Kidney (tissue), 14 donors: ENCODE measurements around the gene ST3GAL4. TPM values are rescaled to one million over a fixed set of nuclear protein-coding genes. Genes with fewer than 3 reads are reported as not detected.

ENCODE experiments used
- DNase-seq, 5 donors: peaks; one replicate each; pipeline ENCODE4 v3.0.0-alpha.2; 2013 to 2020
- FAIRE-seq: peaks from 2 replicates; lab custom pipeline; 2012; peaks lifted over from hg19 to GRCh38; lab: Jason Lieb, UNC
- H3K27ac ChIP-seq, 2 donors: one replicate each; pipeline ENCODE4 v1.7.0; 2013; ENCODE audit warnings: low read depth in 2 of 2, low read length in 2 of 2, inconsistent platforms in 1 of 2
- H3K27me3 ChIP-seq: one replicate; pipeline ENCODE4 v1.7.1; 2013; ENCODE audit warnings: low read length, inconsistent platforms; ENCODE audit not compliant: control insufficient read depth, insufficient read depth
- H3K36me3 ChIP-seq, 3 donors: one replicate each; pipeline versions ENCODE4 v1.7.0 to v1.7.1; 2013; ENCODE audit warnings: low read length in 3 of 3, control low read depth in 1 of 3, inconsistent platforms in 1 of 3; ENCODE audit not compliant: insufficient read depth in 3 of 3, control insufficient read depth in 2 of 3
- H3K4me1 ChIP-seq, 3 donors: one replicate each; pipeline versions ENCODE4 v1.7.0 to v1.7.1; 2013; ENCODE audit warnings: low read length in 3 of 3, inconsistent platforms in 1 of 3, low read depth in 1 of 3; ENCODE audit not compliant: control insufficient read depth in 2 of 3, insufficient read depth in 2 of 3
- H3K4me3 ChIP-seq, 3 donors: one replicate each; pipeline versions ENCODE4 v1.7.0 to v1.8.1; 2013; ENCODE audit warnings: low read length in 3 of 3, control low read depth in 1 of 3, inconsistent platforms in 1 of 3
- H3K9ac ChIP-seq, 3 donors: one replicate each; pipeline versions ENCODE4 v1.7.0 to v1.7.1; 2013; ENCODE audit warnings: low read length in 3 of 3, control low read depth in 1 of 3, inconsistent platforms in 1 of 3
- H3K9me3 ChIP-seq, 3 donors: one replicate each; pipeline versions ENCODE4 v1.7.0 to v1.7.1; 2013; ENCODE audit warnings: low read length in 3 of 3, control low read depth in 1 of 3, inconsistent platforms in 1 of 3; ENCODE audit not compliant: control insufficient read depth in 2 of 3, insufficient read depth in 1 of 3
- intact Hi-C: fragments of 100-400 bp; cut with DNase I; formaldehyde crosslinking; loops from one replicate; pipeline ENCODE4 v1.11.1; 2022
- polyA plus RNA-seq: library from polyadenylated mRNA; stranded (reverse); fragments of 350-450 nt; fragmentation: Illumina TruSeq; extraction: RNeasy Lipid Tissue Mini Kit (QIAGEN cat#74804); gene quantifications from one replicate; pipeline ENCODE4 v1.2.3, GENCODE V29; 2014; ENCODE audit warnings: low read depth, low replicate concordance; ENCODE audit not compliant: insufficient read depth
- total RNA-seq: library from RNA; stranded (reverse); fragmentation: NEBNext Ultra II Directional; extraction: Animal tissue kit (Norgen Biotek cat#: 25700); gene quantifications from one replicate; pipeline ENCODE4 v1.2.1, GENCODE V29; 2021
- TF ChIP-seq, protein P1 (sequence below): IDR thresholded peaks from 3 replicates; pipeline ENCODE4 v1.5.1; 2012; ENCODE audit warnings: mild to moderate bottlenecking, moderate library complexity, borderline replicate concordance; ENCODE audit not compliant: insufficient read depth; ENCODE audit errors: extremely low read depth
- donor health status: control.
- donor health status: control.
- donor health status: control.
- donor health status: control.
- donor health status: control.
- donor health status: DM: yes; HTN: yes; CAD: no.
- donor health status: Normal renal cell carcinoma (clear cell type).

Gene ST3GAL4
- total and polyA plus RNA-seq, 2 donors from 2014 or later = 27.4 to 72.8 TPM

DNA sequence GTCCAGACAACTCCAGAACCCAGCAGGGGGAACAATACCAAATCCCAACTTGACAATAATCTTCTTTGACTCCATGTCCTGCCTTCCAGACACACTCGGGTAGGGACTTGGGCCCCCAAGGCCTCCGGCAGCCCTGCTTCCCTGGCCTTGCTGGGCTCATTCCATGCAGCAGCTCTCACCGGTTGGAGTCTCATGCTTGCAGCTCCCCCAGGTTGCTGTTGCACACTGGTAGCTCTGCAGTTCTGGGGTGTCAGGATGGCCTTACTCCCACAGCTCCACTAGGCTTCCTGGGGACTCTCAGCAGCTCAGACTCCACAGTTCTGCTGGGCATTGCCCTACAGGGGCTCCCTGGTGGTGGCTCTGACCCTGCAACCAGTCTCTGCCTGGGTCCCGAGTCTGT lies 42.8 kb downstream of the ST3GAL4 start:
- no peak for FAIRE-seq
- no peaks in the 10 kb centered on the region for H3K36me3 ChIP-seq
- H3K9me3 ChIP-seq = no peaks in the 10 kb centered on the region
- H3K4me1 ChIP-seq = no peaks in the 10 kb centered on the region
- no peak overlapping the region for H3K9ac ChIP-seq
- no peak overlapping the region for H3K4me3 ChIP-seq
- intact Hi-C loops = no loop called here
- no peaks in the 10 kb centered on the region for H3K27me3 ChIP-seq
- TF ChIP-seq, protein P1, sequence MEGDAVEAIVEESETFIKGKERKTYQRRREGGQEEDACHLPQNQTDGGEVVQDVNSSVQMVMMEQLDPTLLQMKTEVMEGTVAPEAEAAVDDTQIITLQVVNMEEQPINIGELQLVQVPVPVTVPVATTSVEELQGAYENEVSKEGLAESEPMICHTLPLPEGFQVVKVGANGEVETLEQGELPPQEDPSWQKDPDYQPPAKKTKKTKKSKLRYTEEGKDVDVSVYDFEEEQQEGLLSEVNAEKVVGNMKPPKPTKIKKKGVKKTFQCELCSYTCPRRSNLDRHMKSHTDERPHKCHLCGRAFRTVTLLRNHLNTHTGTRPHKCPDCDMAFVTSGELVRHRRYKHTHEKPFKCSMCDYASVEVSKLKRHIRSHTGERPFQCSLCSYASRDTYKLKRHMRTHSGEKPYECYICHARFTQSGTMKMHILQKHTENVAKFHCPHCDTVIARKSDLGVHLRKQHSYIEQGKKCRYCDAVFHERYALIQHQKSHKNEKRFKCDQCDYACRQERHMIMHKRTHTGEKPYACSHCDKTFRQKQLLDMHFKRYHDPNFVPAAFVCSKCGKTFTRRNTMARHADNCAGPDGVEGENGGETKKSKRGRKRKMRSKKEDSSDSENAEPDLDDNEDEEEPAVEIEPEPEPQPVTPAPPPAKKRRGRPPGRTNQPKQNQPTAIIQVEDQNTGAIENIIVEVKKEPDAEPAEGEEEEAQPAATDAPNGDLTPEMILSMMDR = no peak
- H3K27ac ChIP-seq = no peak overlapping the region
- DNase-seq = no peak

DNA sequence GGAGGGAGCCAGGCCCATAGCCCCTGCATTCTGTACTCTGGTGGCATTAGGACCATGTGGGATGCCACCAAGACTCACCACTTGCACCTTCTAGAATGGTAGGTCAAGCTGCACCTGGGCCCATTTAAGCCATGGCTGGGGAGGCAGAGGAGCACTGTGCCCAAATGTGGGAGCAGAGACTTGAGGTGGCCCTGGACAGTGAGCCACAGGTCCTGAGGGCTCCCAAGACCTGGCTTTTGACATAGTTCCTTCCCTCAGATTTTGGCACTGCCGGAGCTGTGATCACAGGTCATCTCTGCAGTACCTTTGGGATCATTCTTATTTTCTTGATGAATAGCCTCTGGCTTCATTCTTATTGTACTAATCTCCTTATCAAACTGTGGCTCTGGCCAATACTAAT lies 43.2 kb downstream of the ST3GAL4 start:
- no peaks in the 10 kb centered on the region for H3K36me3 ChIP-seq
- no peaks in the 10 kb centered on the region for H3K27me3 ChIP-seq
- no peaks in the 10 kb centered on the region for H3K4me1 ChIP-seq
- H3K27ac ChIP-seq = no peak overlapping the region
- intact Hi-C loops = no loop called here
- no peak overlapping the region for H3K4me3 ChIP-seq
- no peak overlapping the region for H3K9ac ChIP-seq
- H3K9me3 ChIP-seq = no peaks in the 10 kb centered on the region
- FAIRE-seq (no peak), DNase-seq (no peak)
- TF ChIP-seq, protein P1 = no peak

DNA sequence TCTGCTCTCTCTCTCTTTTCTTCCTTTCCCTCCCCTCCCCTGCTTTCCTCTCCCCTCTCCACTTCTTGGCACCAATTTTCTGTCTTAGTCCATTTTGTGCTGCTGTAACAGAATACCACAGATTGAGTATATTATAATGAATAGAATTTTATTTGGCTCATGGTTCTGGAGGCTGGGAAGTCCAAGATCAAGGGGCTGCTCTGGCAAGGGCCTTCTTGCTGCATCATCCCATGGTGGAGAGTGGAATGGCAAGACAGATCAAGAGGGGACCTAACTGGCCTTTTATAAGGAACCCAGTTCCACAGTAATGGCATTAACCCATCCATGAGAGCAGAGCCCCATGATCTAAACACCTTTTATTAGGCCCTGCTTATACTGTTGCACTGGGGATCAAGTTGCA lies 44.5 kb downstream of the ST3GAL4 start:
- no peak for FAIRE-seq
- TF ChIP-seq, protein P1 = no peak
- intact Hi-C loops = no loop called here

DNA sequence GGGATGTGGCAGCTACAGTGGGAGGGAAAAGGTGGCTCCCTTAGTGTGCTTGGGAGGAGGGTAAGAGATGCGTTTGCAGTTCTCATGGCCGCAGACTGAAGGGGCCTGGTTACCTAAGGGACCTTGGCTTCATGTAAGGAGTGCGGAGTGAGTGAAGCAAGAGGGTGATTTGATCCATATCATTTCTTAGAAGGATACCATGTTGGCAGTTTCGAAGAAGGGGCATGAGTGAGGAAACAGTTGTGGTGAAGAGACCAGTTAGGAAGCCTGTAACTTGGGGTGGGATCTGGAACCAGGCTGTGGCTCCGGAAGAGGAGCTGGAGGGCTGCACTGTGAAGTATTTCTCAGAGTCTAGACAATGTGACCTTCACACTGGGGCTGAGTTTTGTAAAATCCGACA lies 45.0 kb downstream of the ST3GAL4 start:
- Histone ChIP-seq H3K27me3 (no peaks in the 10 kb centered on the region), H3K9ac (no peak overlapping the region), H3K4me3 (no peak overlapping the region), H3K27ac (no peak overlapping the region), H3K4me1 (peaks cover 0 to 2% (median 0%) of the 10 kb centered on the region in 3 donors), H3K9me3 (no peaks in the 10 kb centered on the region), H3K36me3 (no peaks in the 10 kb centered on the region)
- no peak for FAIRE-seq
- intact Hi-C loops = no loop called here
- no peak for DNase-seq
- TF ChIP-seq, protein P1 = no peak

More for the DNA sequence above, 44.5 kb downstream of the ST3GAL4 start:
- H3K9ac ChIP-seq = no peak overlapping the region
- no peaks in the 10 kb centered on the region for H3K27me3 ChIP-seq
- peaks cover 0 to under 1% (median 0%) of the 10 kb centered on the region in 3 donors for H3K4me1 ChIP-seq
- no peak overlapping the region for H3K4me3 ChIP-seq
- H3K36me3 ChIP-seq = no peaks in the 10 kb centered on the region
- H3K27ac ChIP-seq = no peak overlapping the region
- H3K9me3 ChIP-seq = no peaks in the 10 kb centered on the region
- no peak for DNase-seq
